ENCODE results near the gene CHRNE.

DNA sequence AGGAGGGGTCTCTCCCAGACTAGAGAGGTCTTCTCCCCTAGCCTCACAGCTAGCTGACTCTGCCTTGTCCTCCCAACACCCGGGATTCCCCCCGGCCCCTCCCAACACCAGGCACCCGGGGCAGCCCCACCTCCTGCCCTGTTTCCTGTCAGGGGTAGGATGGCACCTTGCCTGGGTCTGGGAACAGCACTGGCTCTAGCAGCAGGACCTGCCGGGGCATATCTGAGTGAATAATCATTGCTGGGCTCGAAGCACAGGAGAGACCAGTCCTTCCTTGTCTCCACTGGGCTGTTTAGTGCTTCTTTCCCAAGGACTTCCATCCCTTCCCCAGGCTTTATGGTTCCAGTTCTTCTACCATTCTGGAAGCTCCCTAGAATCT lies 44.0 kb downstream of the CHRNE start:
- no peak for TF ChIP-seq CEBPB (IDR thresholded peaks at IDR 0.05)
- no peak for TF ChIP-seq FOXM1 (IDR thresholded peaks at IDR 0.05; ENCODE audit: borderline replicate concordance, low read depth)
- no peak for TF ChIP-seq EP300 (IDR thresholded peaks at IDR 0.05; ENCODE audit: borderline replicate concordance)
- TF ChIP-seq TEAD4 (IDR thresholded peaks at IDR 0.05) = no peak
- no peak for TF ChIP-seq YY1 (IDR thresholded peaks at IDR 0.05; ENCODE audit: low read depth)
- TF ChIP-seq TAF1 (IDR thresholded peaks at IDR 0.05; ENCODE audit: low read depth) = no peak
- TF ChIP-seq, protein P1, sequence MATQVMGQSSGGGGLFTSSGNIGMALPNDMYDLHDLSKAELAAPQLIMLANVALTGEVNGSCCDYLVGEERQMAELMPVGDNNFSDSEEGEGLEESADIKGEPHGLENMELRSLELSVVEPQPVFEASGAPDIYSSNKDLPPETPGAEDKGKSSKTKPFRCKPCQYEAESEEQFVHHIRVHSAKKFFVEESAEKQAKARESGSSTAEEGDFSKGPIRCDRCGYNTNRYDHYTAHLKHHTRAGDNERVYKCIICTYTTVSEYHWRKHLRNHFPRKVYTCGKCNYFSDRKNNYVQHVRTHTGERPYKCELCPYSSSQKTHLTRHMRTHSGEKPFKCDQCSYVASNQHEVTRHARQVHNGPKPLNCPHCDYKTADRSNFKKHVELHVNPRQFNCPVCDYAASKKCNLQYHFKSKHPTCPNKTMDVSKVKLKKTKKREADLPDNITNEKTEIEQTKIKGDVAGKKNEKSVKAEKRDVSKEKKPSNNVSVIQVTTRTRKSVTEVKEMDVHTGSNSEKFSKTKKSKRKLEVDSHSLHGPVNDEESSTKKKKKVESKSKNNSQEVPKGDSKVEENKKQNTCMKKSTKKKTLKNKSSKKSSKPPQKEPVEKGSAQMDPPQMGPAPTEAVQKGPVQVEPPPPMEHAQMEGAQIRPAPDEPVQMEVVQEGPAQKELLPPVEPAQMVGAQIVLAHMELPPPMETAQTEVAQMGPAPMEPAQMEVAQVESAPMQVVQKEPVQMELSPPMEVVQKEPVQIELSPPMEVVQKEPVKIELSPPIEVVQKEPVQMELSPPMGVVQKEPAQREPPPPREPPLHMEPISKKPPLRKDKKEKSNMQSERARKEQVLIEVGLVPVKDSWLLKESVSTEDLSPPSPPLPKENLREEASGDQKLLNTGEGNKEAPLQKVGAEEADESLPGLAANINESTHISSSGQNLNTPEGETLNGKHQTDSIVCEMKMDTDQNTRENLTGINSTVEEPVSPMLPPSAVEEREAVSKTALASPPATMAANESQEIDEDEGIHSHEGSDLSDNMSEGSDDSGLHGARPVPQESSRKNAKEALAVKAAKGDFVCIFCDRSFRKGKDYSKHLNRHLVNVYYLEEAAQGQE (IDR thresholded peaks at IDR 0.05; ENCODE audit: low read depth) = no peak
- TF ChIP-seq EGR1 (IDR thresholded peaks at IDR 0.05) = no peak
- TF ChIP-seq RAD21 (IDR thresholded peaks at IDR 0.05; ENCODE audit: low read depth) = no peak
- TF ChIP-seq, protein P2, sequence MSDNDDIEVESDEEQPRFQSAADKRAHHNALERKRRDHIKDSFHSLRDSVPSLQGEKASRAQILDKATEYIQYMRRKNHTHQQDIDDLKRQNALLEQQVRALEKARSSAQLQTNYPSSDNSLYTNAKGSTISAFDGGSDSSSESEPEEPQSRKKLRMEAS (IDR thresholded peaks at IDR 0.05) = no peak

Data from Ishikawa (cell line).